Measurements from ENCODE around the gene ZCCHC13. TPM values are rescaled to one million over a fixed set of nuclear protein-coding genes. Genes with fewer than 3 reads are reported as not detected.
"Not testable (repeated sequence)": the region's sequence is repeated elsewhere in the genome, so short reads cannot be mapped to it uniquely, and the experiment has no call there.

Gene ZCCHC13
- total RNA-seq, 4 donors from 2014 or later, result not detected

GRCh38 chrX:74321191-74321590 is 17.2 kb downstream of the ZCCHC13 start:
- H3K36me3 ChIP-seq, result no peaks in the 10 kb centered on the region
- no peak overlapping the region for H3K27ac ChIP-seq
- no peaks in the 10 kb centered on the region for H3K9me3 ChIP-seq
- TF ChIP-seq, protein P1, sequence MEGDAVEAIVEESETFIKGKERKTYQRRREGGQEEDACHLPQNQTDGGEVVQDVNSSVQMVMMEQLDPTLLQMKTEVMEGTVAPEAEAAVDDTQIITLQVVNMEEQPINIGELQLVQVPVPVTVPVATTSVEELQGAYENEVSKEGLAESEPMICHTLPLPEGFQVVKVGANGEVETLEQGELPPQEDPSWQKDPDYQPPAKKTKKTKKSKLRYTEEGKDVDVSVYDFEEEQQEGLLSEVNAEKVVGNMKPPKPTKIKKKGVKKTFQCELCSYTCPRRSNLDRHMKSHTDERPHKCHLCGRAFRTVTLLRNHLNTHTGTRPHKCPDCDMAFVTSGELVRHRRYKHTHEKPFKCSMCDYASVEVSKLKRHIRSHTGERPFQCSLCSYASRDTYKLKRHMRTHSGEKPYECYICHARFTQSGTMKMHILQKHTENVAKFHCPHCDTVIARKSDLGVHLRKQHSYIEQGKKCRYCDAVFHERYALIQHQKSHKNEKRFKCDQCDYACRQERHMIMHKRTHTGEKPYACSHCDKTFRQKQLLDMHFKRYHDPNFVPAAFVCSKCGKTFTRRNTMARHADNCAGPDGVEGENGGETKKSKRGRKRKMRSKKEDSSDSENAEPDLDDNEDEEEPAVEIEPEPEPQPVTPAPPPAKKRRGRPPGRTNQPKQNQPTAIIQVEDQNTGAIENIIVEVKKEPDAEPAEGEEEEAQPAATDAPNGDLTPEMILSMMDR (IDR thresholded peaks at IDR 0.05), result no peak
- no peak for TF ChIP-seq POLR2A (IDR thresholded peaks at IDR 0.05)
- H3K27me3 ChIP-seq, result no peaks in the 10 kb centered on the region
- intact Hi-C loops (cut with DNase I; ENCODE audit: low total_unique reads), result no loop called here
- no peak for DNase-seq
- no peak overlapping the region for H3K4me3 ChIP-seq
- no peaks in the 10 kb centered on the region for H3K4me1 ChIP-seq

GRCh38 chrX:74324131-74324530 is 20.2 kb downstream of the ZCCHC13 start:
- H3K4me3 ChIP-seq, result no peak overlapping the region
- no peak for DNase-seq
- H3K36me3 ChIP-seq, result no peaks in the 10 kb centered on the region
- intact Hi-C loops (cut with DNase I; ENCODE audit: low total_unique reads), result no loop called here
- H3K27me3 ChIP-seq, result no peaks in the 10 kb centered on the region
- TF ChIP-seq, protein P1 (IDR thresholded peaks at IDR 0.05), result no peak
- no peak for TF ChIP-seq POLR2A (IDR thresholded peaks at IDR 0.05)
- H3K27ac ChIP-seq, result no peak overlapping the region
- no peaks in the 10 kb centered on the region for H3K9me3 ChIP-seq
- no peaks in the 10 kb centered on the region for H3K4me1 ChIP-seq

- H3K27me3 ChIP-seq, result no peaks in the 10 kb centered on the region
- H3K9me3 ChIP-seq, result no peaks in the 10 kb centered on the region
- no peak for TF ChIP-seq POLR2A (IDR thresholded peaks at IDR 0.05)
- TF ChIP-seq, protein P1 (IDR thresholded peaks at IDR 0.05), result no peak
- intact Hi-C loops (cut with DNase I; ENCODE audit: low total_unique reads), result no loop called here
- H3K4me1 ChIP-seq, result no peaks in the 10 kb centered on the region
- no peak overlapping the region for H3K4me3 ChIP-seq
- no peaks in the 10 kb centered on the region for H3K36me3 ChIP-seq
- no peak for DNase-seq
- no peak overlapping the region for H3K27ac ChIP-seq
Measured at GRCh38 chrX:74325130-74326059, 21.4 kb downstream of the ZCCHC13 start.

GRCh38 chrX:74338852-74339251 is 34.9 kb downstream of the ZCCHC13 start:
- no peak overlapping the region for H3K4me3 ChIP-seq
- peaks cover 0 to 5% of the 10 kb centered on the region in 2 donors for H3K9me3 ChIP-seq
- intact Hi-C loops (cut with DNase I; ENCODE audit: low total_unique reads), result no loop called here
- H3K27ac ChIP-seq, result no peak overlapping the region
- no peaks in the 10 kb centered on the region for H3K27me3 ChIP-seq
- no peaks in the 10 kb centered on the region for H3K36me3 ChIP-seq
- TF ChIP-seq, protein P1 (IDR thresholded peaks at IDR 0.05), result no peak
- no peak for TF ChIP-seq POLR2A (IDR thresholded peaks at IDR 0.05)
- DNase-seq, result no peak
- no peaks in the 10 kb centered on the region for H3K4me1 ChIP-seq

- no peak for DNase-seq
- peaks cover 0 to 5% of the 10 kb centered on the region in 2 donors for H3K9me3 ChIP-seq
- intact Hi-C loops (cut with DNase I; ENCODE audit: low total_unique reads), result no loop called here
- TF ChIP-seq, protein P1 (IDR thresholded peaks at IDR 0.05), result no peak
- no peak for TF ChIP-seq POLR2A (IDR thresholded peaks at IDR 0.05)
- no peak overlapping the region for H3K27ac ChIP-seq
- no peaks in the 10 kb centered on the region for H3K36me3 ChIP-seq
- no peaks in the 10 kb centered on the region for H3K27me3 ChIP-seq
- H3K4me3 ChIP-seq, result no peak overlapping the region
- no peaks in the 10 kb centered on the region for H3K4me1 ChIP-seq
Measured at GRCh38 chrX:74340051-74340450, 36.1 kb downstream of the ZCCHC13 start.

GRCh38 chrX:74342211-74342610 is 38.2 kb downstream of the ZCCHC13 start:
- H3K27me3 ChIP-seq; H3K9me3 ChIP-seq; H3K27ac ChIP-seq; H3K4me1 ChIP-seq; DNase-seq; intact Hi-C loops (cut with DNase I; ENCODE audit: low total_unique reads); H3K4me3 ChIP-seq; H3K36me3 ChIP-seq: not testable (repeated sequence)
